Activated T-cell treated with anti-CD3 and anti-CD28 coated beads for 24 hours (primary cell): Measurements from ENCODE around the gene GRAMD2A.

Experiments
- DNase-seq: peaks from one replicate; pipeline ENCODE4 v3.0.0-alpha.2; 2020; ENCODE audit warnings: low read depth

The GRAMD2A gene

DNA sequence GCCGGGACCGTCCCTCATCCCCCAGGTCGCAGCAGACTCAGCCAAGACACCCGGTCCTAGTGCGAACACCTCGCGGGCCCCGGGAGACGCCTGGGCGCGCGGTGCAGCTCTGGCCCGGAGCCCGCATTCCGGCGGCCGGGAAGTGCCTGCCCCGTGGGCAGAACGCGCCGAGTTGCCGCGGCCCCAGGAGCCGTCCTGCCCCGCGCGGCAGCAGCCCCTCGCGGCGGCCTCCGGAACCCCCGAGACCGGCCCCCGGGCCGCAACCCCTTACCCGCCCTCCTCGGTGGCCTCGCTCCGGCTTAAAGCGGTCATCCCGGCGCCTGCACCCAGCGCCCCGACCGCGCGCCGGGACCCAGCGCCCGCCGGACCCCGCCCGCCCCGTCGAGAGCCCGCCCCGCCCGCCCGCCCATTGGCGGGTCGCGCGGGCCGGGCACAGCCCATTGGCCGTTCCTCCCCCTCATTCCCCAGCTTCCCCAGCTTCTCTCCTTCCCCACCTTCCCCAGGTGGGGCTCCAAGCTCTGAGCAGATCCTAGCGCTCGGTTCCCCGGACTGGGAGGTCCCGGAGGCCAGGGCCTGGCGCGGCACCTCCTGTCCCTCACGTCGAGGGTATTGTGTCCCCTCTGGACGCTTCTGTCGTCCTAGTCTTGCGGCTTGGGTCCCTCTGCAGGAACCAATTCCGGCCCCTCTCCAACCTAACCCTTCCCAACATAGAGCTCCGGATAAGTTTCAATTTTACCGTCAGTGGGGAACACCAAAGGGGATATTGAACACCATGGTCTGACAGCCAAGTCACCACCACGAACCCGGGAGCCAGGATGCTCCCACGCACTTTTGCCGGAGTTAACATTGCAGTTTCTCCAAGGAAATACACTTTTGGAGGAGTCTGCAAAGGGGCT lies at the start of gene GRAMD2A:
TSS of gene GRAMD2A (minus strand) at position 328 of the 896 bp plus-strand sequence.
- DNase-seq = no peak

GRCh38 chr15:72242775-72243370 lies 45.3 kb upstream of the GRAMD2A start:
- no peak for DNase-seq

GRCh38 chr15:72239652-72240051 lies 42.1 kb upstream of the GRAMD2A start:
- no peak for DNase-seq

DNA sequence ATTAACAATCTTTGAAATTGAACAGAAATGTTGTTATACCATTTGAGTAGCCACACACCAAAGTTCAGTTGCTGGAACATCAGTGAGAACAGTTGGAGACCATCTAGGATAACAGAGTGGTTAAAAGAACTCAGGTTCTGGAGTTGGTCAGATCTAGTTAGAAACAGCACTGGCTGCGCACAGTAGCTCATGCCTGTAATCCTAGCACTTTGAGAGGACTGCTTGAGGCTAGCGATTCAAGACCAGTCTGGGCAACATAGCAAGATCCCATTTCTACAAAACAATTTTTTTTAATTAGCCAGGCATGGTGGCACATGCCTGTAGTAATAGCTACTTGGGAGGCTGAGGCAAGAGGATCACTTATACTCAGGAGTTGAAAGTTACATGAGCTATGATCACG lies 41.0 kb upstream of the GRAMD2A start:
- DNase-seq = no peak

GRCh38 chr15:72237853-72238224 lies 40.3 kb upstream of the GRAMD2A start:
- no peak for DNase-seq

- DNase-seq = peak; percentile 76
Observed at GRCh38 chr15:72237029-72237852, 39.7 kb upstream of the GRAMD2A start.

GRCh38 chr15:72236381-72237003 lies 38.9 kb upstream of the GRAMD2A start:
- DNase-seq = no peak

DNA sequence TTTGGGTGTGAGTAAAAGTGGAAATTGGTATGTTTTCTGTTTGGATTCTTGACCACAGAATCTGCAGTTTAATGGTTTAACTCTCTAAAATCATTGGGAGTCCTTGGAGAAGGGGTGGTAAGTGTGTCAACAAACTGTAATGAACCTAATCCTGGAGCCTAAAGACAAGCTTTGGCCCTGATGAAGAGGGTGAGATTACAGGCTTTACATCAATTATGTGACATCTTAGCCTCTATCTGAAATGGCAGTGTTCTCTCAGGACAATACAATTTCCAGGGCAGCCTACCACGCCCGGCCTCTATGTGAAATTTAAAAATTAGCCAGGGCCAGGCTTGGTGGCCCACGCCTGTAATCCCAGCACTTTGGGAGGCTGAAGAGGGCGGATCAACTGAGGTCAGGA lies 37.7 kb upstream of the GRAMD2A start:
- DNase-seq = no peak

DNA sequence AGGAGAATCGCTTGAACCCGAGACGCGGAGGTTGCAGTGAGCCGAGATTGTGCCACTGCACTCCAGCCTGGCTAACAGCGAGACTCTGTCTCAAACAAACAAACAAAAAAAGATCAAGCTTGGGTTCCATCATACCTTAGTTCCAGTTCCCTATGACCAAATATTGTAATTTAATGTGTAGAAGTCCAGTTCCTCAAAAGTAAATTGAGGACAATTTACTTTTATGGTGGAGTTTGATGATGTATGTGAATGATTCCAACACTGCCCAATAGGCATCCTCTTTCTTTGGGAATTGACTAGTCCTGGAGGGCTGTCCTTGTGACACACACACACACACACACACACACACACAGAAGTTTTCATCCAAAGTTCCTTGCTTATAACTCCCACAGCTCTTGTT lies 36.2 kb upstream of the GRAMD2A start:
- DNase-seq = no peak

GRCh38 chr15:72231833-72232478 lies 34.4 kb upstream of the GRAMD2A start:
- DNase-seq = peak; percentile 36

DNA sequence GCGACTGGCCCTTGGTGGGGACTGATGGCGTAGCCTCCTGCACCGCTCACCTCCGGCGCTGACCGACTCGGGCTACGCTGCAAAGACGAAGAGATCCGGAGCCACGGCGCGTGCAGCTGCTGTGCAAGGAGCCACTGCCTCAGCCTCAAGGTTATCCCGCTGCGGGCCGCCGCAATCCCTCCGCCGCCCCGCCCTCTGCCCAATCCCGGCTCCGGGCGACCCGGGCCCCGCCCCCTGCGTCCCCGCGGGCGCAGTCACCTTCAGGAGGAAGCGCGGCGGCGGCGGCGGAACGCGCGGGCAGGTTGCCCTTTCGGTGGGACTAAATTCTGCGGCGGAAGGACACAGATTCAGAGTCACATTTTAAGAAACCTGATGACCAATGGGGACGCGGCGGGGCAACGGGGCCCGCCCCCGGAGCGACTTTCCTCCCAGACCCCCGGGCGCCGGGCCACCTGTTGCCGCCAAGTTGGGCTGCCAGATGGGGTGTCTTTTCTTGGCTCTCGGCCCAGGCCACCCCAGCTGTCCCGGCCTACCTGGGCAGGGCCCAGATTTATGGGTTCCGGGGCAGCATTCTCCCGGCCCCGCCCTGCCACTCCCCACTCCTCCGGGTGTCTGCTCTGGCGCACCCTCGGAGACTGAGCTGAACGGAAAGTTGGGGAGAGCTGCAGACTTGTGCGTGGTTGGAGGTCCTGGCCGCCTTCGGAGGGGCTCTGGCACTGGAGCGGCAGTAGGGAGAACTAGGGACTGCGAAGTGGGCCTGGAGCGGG lies 33.7 kb upstream of the GRAMD2A start, which contains the start of gene PKM:
TSS of gene PKM (minus strand) at position 125 of the 767 bp plus-strand sequence. CDS start 12,093 bp downstream, outside the sequence.
- DNase-seq = peak; percentile 97

- peak; percentile 81 for DNase-seq
Observed at GRCh38 chr15:72230197-72231065, 32.8 kb upstream of the GRAMD2A start.

- no peak for DNase-seq
Observed at GRCh38 chr15:72229947-72230196, 32.3 kb upstream of the GRAMD2A start.

DNA sequence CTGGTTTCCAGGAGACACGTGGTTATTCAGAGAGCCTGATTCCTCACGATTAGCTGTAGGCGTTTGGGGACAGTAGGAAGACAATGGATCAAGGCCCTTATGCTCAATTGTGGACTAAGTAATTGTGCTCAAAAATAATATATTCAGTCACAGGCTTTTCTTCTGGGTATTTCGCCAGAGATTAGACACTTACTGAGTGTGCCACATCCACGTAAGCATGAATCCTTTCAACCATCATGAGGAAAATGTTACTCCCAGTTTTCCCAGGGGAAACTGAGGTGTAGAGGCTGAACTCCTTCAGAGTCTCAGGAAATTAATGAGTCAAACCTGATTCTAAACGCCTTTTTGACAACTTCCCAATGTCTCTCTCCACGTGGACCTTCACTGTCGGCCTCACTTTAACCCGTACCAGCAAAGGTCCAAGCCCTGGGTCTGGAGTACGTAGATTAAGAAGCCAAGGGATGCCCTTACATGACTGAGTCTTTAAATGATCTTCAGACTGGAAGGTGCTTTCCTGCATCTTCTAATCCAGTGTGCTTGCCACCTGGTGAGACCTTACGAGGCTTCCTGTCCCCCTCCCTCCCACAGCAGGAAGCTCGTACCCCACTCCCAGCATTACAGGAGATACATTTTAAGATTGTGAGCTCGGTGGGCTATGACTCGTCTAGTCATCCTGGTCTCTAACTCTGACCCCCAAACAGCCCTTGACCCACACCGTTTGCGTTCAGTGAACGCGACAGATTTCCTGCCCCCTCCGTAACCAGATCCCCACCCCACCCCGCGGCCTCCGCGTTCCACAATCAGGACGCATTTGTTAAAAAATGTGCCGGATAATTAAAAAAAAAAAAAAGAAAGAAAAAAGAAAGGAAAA lies 31.7 kb upstream of the GRAMD2A start:
- DNase-seq = peak; percentile 30

DNA sequence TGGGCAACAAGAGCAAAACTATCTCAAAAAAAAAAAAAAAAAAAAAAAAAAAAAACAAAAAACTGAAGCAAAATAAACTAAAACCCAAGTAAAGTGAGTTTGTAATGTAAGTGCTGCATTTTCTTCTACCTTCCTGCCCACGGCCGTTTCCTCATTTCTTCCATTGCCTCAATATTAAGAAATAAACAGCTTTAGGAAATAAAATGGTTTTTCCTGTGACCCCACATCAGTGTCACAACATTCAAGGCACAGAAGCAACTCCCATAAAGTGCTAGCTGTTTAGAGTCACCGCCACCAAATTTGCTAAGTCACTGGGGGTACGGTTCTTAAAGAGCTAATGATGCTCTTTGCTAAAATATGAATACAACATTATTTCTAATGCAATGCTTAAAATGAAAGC lies 30.1 kb upstream of the GRAMD2A start:
- DNase-seq = no peak

DNA sequence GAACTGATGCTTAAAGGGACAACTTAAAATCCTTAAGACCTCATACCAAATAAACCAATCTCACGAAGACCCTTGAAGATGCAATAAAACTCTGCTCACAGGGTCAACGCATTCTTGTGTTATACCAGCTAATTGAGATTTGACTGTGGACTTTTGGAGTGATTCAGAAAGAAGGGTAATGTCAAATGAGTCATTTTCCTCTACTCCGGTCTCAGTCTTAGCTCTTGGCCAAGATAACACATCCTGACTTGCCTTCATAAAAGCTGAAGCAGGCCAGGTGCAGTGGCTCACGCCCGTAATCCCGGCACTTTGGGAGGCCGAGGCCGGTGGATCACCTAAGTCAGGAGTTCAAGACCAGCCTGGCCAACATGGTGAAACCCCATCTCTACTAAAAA lies 29.6 kb upstream of the GRAMD2A start:
- peak; percentile 44 for DNase-seq

DNA sequence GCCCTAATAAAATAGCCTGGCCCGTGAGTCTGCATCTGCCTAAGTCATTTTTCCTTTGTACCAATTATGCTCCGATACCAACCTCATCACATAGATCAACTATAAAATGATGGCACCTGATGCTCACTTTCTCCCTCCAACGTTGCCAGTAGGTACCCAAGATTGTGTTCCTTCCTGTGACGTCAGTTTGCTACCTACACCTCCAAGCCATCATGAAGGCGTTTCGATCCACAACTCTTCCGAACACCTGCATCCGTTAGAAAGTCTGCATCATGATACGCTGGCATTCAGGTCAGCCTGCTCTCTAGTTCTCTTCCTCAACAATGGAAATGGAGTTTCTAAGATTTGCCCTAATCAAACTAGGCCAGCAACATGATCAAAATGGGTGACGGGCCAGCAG lies 25.7 kb upstream of the GRAMD2A start:
- no peak for DNase-seq

GRCh38 chr15:72222393-72222792 lies 24.8 kb upstream of the GRAMD2A start:
- no peak for DNase-seq

GRCh38 chr15:72220687-72221086 lies 23.1 kb upstream of the GRAMD2A start:
- DNase-seq = no peak
